Forelimb muscle (tissue), 1 donor: Measurements from ENCODE around the gene SLC15A3. TPM values are rescaled to one million over a fixed set of nuclear protein-coding genes. Genes with fewer than 3 reads are reported as not detected.

ENCODE experiments used
- DNase-seq: peaks from one replicate; pipeline ENCODE4 v3.0.0-alpha.2; 2013; ENCODE audit warnings: low read depth
- polyA plus RNA-seq: library from polyadenylated mRNA; unstranded; fragments of 120-200 nt; gene quantifications from one replicate; pipeline ENCODE4 v1.2.1, GENCODE V29; 2013; ENCODE audit not compliant: insufficient read length

The SLC15A3 gene
- polyA plus RNA-seq, 1 donor = 18.2 TPM

GRCh38 chr11:60930394-60930793 lies 21.6 kb downstream of the SLC15A3 start:
- no peak for DNase-seq

GRCh38 chr11:60929764-60930163 lies 22.2 kb downstream of the SLC15A3 start:
- DNase-seq = no peak

DNA sequence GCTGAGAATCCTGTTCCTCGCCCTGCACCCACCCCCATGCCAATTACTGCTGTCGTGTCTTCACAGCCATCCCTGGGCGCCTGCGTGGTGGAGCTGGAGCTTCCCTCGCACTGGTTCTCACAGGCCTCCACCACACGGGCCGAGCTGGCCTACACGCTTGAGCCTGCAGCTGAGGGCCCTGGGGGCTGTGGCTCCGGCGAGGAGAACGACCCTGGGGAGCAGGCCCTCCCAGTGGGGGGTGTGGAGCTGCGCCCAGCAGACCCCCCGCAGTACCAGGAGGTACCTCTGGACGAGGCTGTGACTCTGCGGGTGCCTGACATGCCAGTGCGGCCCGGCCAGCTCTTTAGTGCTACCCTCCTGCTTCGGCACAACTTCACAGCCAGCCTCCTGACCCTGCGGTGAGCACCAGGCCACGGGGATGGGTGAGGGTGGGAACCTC lies 23.4 kb downstream of the SLC15A3 start:
- no peak for DNase-seq

GRCh38 chr11:60927600-60927999 lies 24.4 kb downstream of the SLC15A3 start:
- no peak for DNase-seq

GRCh38 chr11:60927061-60927592 lies 24.8 kb downstream of the SLC15A3 start:
- no peak for DNase-seq

GRCh38 chr11:60926500-60926899 lies 25.5 kb downstream of the SLC15A3 start:
- no peak for DNase-seq

- no peak for DNase-seq
These were observed 26.1 kb downstream of the SLC15A3 start for GRCh38 chr11:60925868-60926267.

GRCh38 chr11:60924906-60925853 lies 26.8 kb downstream of the SLC15A3 start:
- no peak for DNase-seq

DNA sequence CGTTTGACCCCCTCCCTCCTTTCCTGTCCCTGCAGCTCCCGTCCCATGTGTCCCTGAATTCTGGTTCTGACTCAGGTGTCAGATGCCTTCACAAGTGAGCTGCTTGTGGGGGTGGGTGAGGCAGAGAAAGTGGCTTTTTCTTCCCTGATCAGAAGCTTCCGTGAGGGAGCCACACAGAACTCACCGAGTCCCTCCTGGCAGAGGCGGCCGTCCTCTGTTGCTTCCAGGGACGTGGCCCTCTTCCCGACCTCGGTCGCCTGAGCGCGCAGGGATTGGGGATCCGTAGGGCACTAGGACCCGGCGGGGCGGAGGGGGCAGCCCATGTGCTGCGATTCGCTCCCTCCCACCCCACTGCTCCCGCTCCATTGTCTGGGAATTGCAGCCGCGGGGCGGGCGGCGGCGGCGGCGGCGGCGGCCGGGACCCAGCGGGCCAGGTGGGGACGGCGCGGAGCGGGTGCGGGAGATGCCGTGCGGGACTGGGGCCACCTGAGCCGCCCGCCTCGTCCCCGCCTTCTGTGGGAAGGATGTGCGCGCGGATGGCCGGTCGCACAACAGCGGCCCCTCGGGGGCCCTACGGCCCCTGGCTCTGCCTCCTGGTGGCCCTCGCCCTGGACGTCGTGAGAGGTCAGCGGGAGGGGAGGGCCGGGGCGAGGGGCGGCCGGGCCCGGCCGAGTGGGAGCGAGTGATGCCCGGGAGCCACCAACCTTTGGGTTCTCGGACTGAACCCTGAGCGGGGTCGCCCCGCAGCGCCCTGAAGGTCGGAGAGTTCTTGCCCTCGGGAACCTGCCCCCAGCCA lies 27.7 kb downstream of the SLC15A3 start, which contains the start of gene TMEM132A:
Gene TMEM132A, plus strand, starts transcription at position 351 of the 796 bp plus-strand sequence. Its CDS starts 174 bp downstream, at position 525.
- no peak for DNase-seq

DNA sequence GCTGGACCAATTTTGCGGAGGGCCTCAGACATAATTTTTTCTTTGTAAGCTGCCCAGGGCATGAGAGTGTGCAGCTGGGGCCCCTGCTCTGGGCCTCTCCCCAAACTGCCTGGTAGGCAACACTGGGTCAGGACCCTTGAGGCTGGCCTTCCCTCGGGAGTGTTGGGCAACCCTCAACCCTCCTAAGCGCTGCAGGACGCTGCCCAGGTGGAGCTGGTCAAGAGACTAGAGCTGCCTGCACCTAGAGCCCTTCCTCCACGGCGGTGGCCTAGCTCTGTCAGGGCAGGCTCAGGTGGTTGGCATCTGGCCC lies 28.2 kb downstream of the SLC15A3 start:
- no peak for DNase-seq

GRCh38 chr11:60923326-60923725 lies 28.6 kb downstream of the SLC15A3 start:
- no peak for DNase-seq

DNA sequence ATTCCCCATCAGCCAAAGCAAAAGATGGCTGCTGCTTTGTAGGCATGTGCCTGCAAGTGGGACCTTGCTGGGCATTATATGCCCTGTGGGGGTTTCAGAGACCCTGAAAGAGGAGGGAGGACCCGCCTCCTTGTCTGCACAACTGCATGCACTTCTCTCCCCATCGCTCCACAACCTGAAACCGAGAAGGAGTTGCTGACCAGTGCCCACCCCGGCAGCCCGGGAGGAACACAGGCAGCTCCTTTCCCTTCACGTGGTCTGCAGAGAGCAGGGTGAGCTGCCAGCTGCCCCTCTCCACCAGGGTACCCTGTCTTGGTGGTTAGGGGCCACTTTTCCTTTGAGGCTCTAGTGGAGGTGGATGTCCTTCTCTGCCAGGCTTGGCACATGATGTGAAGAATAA lies 29.1 kb downstream of the SLC15A3 start:
- DNase-seq = no peak

DNA sequence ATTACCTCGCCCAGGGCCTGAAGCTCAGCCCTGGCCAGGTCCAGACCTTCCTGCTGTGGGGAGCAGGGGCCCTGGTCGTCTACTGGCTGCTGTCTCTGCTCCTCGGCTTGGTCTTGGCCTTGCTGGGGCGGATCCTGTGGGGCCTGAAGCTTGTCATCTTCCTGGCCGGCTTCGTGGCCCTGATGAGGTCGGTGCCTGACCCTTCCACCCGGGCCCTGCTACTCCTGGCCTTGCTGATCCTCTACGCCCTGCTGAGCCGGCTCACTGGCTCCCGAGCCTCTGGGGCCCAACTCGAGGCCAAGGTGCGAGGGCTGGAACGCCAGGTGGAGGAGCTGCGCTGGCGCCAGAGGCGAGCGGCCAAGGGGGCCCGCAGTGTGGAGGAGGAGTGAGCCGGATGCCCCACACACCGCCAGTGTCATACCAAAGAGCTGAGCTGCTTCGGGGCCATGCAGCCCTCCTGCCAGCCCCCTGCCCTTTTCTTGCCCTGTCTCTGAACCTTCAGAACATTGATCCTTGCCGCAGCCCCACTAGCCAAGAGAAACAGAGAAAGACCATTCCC lies 30.1 kb downstream of the SLC15A3 start:
- no peak for DNase-seq

GRCh38 chr11:60921259-60921658 lies 30.7 kb downstream of the SLC15A3 start:
- no peak for DNase-seq

GRCh38 chr11:60919956-60920355 lies 32.0 kb downstream of the SLC15A3 start:
- no peak for DNase-seq

DNA sequence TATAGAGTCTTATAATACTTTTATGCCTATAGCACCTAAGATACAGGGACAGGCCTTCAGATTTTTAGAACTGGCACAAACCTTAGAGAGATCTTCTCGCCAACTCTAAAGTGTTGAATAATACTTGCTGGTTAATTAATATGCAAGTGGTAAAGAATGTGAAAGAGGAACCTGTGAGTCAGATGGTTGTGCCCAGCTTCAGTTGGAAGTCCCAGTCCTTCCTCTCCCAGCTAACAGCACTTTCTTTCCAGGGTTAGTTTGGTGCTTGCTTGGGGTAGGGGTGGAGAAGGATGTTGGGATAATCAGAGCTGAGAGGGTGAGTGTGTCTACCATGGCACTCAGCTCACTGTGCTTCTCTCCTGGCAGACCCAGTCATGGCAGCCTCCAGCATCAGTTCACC lies 32.7 kb downstream of the SLC15A3 start:
- DNase-seq = no peak

DNA sequence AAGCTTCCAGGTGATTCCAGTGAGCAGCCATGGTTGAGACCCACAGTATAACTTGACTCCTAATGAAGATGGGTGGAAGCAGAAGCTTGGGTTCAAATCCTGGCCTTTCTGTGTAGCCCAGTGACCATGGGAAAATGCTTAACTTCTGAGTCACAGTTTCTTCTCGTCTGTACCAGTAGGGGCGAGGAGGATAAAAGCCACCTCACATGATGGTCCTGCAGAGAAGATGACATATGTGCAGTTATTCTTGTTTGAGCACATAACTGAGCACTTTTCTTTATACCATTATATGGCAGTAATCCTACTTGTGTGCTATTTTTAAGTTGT lies 33.1 kb downstream of the SLC15A3 start:
- DNase-seq = no peak

GRCh38 chr11:60918251-60918938 lies 33.6 kb downstream of the SLC15A3 start:
- no peak for DNase-seq

GRCh38 chr11:60917267-60917666 lies 34.7 kb downstream of the SLC15A3 start:
- no peak for DNase-seq

DNA sequence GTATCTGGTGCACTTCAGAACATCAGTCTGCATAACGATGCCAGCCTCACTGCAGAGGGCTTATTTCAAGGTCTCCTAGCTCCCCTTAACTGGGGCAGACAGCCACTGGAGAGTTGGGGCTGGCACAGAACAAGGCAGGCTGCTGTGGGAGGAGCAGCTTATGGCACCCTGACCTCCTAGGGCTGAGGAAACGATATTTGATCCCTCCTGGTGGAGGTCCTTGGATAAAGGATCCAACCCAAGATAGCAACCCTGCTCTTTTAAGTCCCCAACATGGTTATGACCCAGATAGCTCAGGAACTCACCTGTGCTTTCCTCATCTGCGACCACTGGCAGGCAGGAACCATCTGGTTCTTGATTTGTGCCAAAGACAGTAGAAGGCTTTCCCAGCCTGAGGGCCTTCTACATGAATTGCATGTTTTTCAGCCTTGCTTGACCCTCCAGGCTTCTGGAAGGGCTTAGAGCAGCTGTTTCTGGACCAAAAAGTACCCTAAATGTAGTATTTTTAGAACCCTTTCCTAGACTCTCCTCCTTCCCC lies 35.2 kb downstream of the SLC15A3 start:
- DNase-seq = no peak

DNA sequence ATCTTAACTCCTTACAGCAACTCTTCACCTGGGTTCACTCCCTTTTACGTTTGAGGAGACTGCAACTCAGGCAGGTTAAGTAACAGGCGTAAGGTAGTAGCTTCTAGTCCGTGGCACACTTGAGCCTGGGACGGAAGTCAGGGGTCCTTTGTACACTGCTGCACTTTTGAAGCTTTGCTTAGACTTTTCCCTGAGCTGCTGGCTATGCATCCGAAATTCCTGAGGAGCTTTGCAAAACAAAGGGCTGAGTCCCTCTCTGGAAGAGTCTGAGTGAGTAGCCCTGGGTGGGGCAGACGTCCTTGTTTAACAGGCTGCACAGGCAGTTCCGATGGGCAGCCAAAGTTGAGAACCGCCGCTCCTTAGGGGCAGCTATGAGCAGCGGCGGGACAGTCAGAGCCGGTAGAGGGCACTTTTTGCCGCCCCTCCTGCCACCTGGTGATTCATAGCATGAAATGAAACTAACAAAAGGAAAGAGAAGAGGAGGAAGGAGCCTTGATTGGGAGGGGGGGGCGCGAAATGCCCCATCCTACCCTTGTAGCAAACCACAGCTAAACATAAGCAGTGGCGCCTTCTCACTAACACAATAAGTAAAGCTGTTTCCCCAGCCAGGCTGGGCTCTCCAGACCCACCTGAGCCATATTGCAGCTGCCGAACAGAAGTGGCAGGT lies 36.6 kb downstream of the SLC15A3 start:
- no peak for DNase-seq
